Right atrium auricular region (tissue), 2 donors: Measurements from ENCODE around the gene ASB10. TPM values are rescaled to one million over a fixed set of nuclear protein-coding genes. Genes with fewer than 3 reads are reported as not detected.

Experiments
- DNase-seq: peaks from one replicate; pipeline ENCODE4 v3.0.0-alpha.2; 2019; ENCODE audit warnings: low spot score
- H3K27ac ChIP-seq, 2 donors: fragments of 200-600 bp; sonication (generic); 1 replicate in 1 of 2; 2 replicates in 1 of 2; pipeline ENCODE4 v1.5.1; 2016 to 2019
- H3K27me3 ChIP-seq, 2 donors: fragments of 200-600 bp; sonication (generic); one replicate each; pipeline versions ENCODE4 v1.5.1 to v1.6.0; 2017 to 2019
- H3K36me3 ChIP-seq: fragments of 200-600 bp; sonication (generic); one replicate; pipeline ENCODE4 v1.5.1; 2016
- H3K4me1 ChIP-seq, 2 donors: fragments of 200-600 bp; sonication (generic); one replicate each; pipeline versions ENCODE4 v1.5.1 to v1.6.0; 2017 to 2019
- H3K4me3 ChIP-seq, 2 donors: fragments of 200-600 bp; sonication (generic); 1 replicate in 1 of 2; 2 replicates in 1 of 2; pipeline ENCODE4 v1.5.1; 2017 to 2019; ENCODE audit warnings: mild to moderate bottlenecking in 1 of 2, moderate library complexity in 1 of 2
- H3K9me3 ChIP-seq, 2 donors: fragments of 200-600 bp; sonication (generic); one replicate each; pipeline ENCODE4 v1.5.1; 2019
- CTCF ChIP-seq, 2 donors: fragments of 200-600 bp; sonication (generic); IDR thresholded peaks; one replicate each; pipeline ENCODE4 v1.5.1; 2019; ENCODE audit warnings: antibody characterized with exemption in 2 of 2
- total RNA-seq, 2 donors: library from RNA; depleted of rRNA; stranded (reverse); fragments of >200 nt; gene quantifications; one replicate each; pipeline ENCODE4 v1.1.0, GENCODE V29; 2016

Gene ASB10
- total RNA-seq, 2 donors from 2014 or later, result 4.0 to 11.6 TPM

- Histone ChIP-seq H3K27ac (no peak overlapping the region), H3K9me3 (no peaks in the 10 kb centered on the region), H3K27me3 (no peaks in the 10 kb centered on the region), H3K4me1 (peaks cover 0 to 38% of the 10 kb centered on the region in 2 donors), H3K4me3 (no peak overlapping the region), H3K36me3 (peaks cover 15% of the 10 kb centered on the region)
- no peak for DNase-seq
- no peak for TF ChIP-seq CTCF (IDR thresholded peaks at IDR 0.05)
Observed at GRCh38 chr7:151135866-151136843, 50.9 kb downstream of the ASB10 start.

- TF ChIP-seq CTCF (IDR thresholded peaks at IDR 0.05), result no peak
- H3K4me1 ChIP-seq, result peaks cover 0 to 38% of the 10 kb centered on the region in 2 donors
- no peaks in the 10 kb centered on the region for H3K9me3 ChIP-seq
- H3K27ac ChIP-seq, result no peak overlapping the region
- no peak for DNase-seq
- H3K4me3 ChIP-seq, result no peak overlapping the region
- H3K27me3 ChIP-seq, result no peaks in the 10 kb centered on the region
- peaks cover 11% of the 10 kb centered on the region for H3K36me3 ChIP-seq
Observed at GRCh38 chr7:151135525-151135845, 51.6 kb downstream of the ASB10 start.

- DNase-seq, result no peak
- H3K36me3 ChIP-seq, result peaks cover 16% of the 10 kb centered on the region
Observed at GRCh38 chr7:151134743-151135524, 52.1 kb downstream of the ASB10 start.

GRCh38 chr7:151133986-151134742, 52.9 kb downstream of the ASB10 start:
- no peak for TF ChIP-seq CTCF (IDR thresholded peaks at IDR 0.05)
- no peaks in the 10 kb centered on the region for H3K27me3 ChIP-seq
- H3K4me1 ChIP-seq, result peaks cover 0 to 38% of the 10 kb centered on the region in 2 donors
- H3K4me3 ChIP-seq, result no peak overlapping the region
- H3K9me3 ChIP-seq, result no peaks in the 10 kb centered on the region
- peaks cover 24% of the 10 kb centered on the region for H3K36me3 ChIP-seq
- no peak for DNase-seq
- no peak overlapping the region for H3K27ac ChIP-seq

More at GRCh38 chr7:151134743-151135524, 52.1 kb downstream of the ASB10 start:
- Histone ChIP-seq H3K4me1 (peaks cover 0 to 38% of the 10 kb centered on the region in 2 donors), H3K4me3 (no peak overlapping the region), H3K9me3 (no peaks in the 10 kb centered on the region), H3K27me3 (no peaks in the 10 kb centered on the region), H3K27ac (no peak overlapping the region)
- no peak for TF ChIP-seq CTCF (IDR thresholded peaks at IDR 0.05)

GRCh38 chr7:151133266-151133985, 53.6 kb downstream of the ASB10 start:
- no peak for DNase-seq

More at GRCh38 chr7:151133266-151133985, 53.6 kb downstream of the ASB10 start:
- TF ChIP-seq CTCF (IDR thresholded peaks at IDR 0.05), result no peak
- Histone ChIP-seq H3K36me3 (peaks cover 30% of the 10 kb centered on the region), H3K27me3 (no peaks in the 10 kb centered on the region), H3K4me1 (peaks cover 0 to 35% of the 10 kb centered on the region in 2 donors), H3K4me3 (no peak overlapping the region), H3K27ac (no peak overlapping the region), H3K9me3 (no peaks in the 10 kb centered on the region)
